Measurements from ENCODE around the gene RALGAPA2. TPM values are rescaled to one million over a fixed set of nuclear protein-coding genes. Genes with fewer than 3 reads are reported as not detected.

RALGAPA2 gene
- total and polyA plus RNA-seq, 2 experiments from 2014 or later: 13.1 to 43.4 TPM

DNA sequence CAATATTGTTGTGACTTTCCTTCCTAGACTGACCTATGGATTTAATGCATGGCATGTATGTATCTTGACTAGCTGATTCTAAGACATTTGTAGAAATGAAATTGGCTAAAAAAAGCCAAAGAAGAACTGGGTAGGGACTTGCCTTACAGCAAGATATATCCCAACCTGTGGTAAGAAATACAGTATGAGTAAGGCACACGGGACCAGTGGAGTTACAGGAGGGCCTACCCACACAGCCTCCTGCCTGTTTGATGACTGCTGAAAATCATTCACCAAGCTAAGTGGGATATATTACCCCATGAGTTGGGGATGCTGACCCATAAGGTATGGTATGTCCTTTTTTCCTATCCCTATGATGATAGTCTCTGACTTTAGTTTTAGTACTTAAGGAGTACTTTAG lies 232.3 kb downstream of the RALGAPA2 start:
- TF ChIP-seq, protein P1, sequence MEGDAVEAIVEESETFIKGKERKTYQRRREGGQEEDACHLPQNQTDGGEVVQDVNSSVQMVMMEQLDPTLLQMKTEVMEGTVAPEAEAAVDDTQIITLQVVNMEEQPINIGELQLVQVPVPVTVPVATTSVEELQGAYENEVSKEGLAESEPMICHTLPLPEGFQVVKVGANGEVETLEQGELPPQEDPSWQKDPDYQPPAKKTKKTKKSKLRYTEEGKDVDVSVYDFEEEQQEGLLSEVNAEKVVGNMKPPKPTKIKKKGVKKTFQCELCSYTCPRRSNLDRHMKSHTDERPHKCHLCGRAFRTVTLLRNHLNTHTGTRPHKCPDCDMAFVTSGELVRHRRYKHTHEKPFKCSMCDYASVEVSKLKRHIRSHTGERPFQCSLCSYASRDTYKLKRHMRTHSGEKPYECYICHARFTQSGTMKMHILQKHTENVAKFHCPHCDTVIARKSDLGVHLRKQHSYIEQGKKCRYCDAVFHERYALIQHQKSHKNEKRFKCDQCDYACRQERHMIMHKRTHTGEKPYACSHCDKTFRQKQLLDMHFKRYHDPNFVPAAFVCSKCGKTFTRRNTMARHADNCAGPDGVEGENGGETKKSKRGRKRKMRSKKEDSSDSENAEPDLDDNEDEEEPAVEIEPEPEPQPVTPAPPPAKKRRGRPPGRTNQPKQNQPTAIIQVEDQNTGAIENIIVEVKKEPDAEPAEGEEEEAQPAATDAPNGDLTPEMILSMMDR (conservative IDR thresholded peaks at IDR 0.05; ENCODE audit: low read depth in 2 of 2): no peak
- TF ChIP-seq, protein P2, sequence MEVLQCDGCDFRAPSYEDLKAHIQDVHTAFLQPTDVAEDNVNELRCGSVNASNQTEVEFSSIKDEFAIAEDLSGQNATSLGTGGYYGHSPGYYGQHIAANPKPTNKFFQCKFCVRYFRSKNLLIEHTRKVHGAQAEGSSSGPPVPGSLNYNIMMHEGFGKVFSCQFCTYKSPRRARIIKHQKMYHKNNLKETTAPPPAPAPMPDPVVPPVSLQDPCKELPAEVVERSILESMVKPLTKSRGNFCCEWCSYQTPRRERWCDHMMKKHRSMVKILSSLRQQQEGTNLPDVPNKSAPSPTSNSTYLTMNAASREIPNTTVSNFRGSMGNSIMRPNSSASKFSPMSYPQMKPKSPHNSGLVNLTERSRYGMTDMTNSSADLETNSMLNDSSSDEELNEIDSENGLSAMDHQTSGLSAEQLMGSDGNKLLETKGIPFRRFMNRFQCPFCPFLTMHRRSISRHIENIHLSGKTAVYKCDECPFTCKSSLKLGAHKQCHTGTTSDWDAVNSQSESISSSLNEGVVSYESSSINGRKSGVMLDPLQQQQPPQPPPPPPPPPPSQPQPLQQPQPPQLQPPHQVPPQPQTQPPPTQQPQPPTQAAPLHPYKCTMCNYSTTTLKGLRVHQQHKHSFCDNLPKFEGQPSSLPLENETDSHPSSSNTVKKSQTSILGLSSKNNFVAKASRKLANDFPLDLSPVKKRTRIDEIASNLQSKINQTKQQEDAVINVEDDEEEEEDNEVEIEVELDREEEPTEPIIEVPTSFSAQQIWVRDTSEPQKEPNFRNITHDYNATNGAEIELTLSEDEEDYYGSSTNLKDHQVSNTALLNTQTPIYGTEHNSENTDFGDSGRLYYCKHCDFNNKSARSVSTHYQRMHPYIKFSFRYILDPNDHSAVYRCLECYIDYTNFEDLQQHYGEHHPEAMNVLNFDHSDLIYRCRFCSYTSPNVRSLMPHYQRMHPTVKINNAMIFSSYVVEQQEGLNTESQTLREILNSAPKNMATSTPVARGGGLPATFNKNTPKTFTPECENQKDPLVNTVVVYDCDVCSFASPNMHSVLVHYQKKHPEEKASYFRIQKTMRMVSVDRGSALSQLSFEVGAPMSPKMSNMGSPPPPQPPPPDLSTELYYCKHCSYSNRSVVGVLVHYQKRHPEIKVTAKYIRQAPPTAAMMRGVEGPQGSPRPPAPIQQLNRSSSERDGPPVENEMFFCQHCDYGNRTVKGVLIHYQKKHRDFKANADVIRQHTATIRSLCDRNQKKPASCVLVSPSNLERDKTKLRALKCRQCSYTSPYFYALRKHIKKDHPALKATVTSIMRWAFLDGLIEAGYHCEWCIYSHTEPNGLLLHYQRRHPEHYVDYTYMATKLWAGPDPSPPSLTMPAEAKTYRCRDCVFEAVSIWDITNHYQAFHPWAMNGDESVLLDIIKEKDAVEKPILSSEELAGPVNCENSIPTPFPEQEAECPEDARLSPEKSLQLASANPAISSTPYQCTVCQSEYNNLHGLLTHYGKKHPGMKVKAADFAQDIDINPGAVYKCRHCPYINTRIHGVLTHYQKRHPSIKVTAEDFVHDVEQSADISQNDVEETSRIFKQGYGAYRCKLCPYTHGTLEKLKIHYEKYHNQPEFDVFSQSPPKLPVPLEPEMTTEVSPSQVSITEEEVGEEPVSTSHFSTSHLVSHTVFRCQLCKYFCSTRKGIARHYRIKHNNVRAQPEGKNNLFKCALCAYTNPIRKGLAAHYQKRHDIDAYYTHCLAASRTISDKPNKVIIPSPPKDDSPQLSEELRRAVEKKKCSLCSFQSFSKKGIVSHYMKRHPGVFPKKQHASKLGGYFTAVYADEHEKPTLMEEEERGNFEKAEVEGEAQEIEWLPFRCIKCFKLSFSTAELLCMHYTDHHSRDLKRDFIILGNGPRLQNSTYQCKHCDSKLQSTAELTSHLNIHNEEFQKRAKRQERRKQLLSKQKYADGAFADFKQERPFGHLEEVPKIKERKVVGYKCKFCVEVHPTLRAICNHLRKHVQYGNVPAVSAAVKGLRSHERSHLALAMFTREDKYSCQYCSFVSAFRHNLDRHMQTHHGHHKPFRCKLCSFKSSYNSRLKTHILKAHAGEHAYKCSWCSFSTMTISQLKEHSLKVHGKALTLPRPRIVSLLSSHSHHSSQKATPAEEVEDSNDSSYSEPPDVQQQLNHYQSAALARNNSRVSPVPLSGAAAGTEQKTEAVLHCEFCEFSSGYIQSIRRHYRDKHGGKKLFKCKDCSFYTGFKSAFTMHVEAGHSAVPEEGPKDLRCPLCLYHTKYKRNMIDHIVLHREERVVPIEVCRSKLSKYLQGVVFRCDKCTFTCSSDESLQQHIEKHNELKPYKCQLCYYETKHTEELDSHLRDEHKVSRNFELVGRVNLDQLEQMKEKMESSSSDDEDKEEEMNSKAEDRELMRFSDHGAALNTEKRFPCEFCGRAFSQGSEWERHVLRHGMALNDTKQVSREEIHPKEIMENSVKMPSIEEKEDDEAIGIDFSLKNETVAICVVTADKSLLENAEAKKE (CRISPR knock-in tag; IDR thresholded peaks at IDR 0.05): no peak
- no peak for TF ChIP-seq EZH2phosphoT487 (IDR thresholded peaks at IDR 0.05; ENCODE audit: unreplicated experiment)
- TF ChIP-seq NANOG (IDR thresholded peaks at IDR 0.05; ENCODE audit: borderline replicate concordance): no peak
- no peak for TF ChIP-seq POLR2AphosphoS5 (IDR thresholded peaks at IDR 0.05; ENCODE audit: low read depth)
- no peak for TF ChIP-seq JUNB (IDR thresholded peaks at IDR 0.05; ENCODE audit: unreplicated experiment)
- H3K27ac Mint-ChIP-seq: no peak overlapping the region
- H3K9me3 Mint-ChIP-seq: no peaks in the 10 kb centered on the region
- Histone ChIP-seq H3K79me2 (replicated peaks; ENCODE audit: insufficient read depth) (no peaks in the 10 kb centered on the region), H3K27ac (ENCODE audit: low read depth) (no peak overlapping the region), H3K4me1 (ENCODE audit: insufficient read depth) (peaks cover 17% of the 10 kb centered on the region), H3K4me3 (no peak overlapping the region), H3K36me3 (ENCODE audit: insufficient read depth) (no peaks in the 10 kb centered on the region), H3K9me2 (ENCODE audit: insufficient read depth) (no peaks in the 10 kb centered on the region), H3F3A (replicated peaks; ENCODE audit: low read depth) (no peaks in the 10 kb centered on the region), H4K20me1 (replicated peaks; ENCODE audit: insufficient read depth) (no peaks in the 10 kb centered on the region), H2AFZ (no peak overlapping the region), H3K27me3 (ENCODE audit: insufficient read depth) (no peaks in the 10 kb centered on the region), H3K4me2 (no peak overlapping the region)
- ATAC-seq (no peak), DNase-seq (ENCODE audit: low spot score) (no peak)
- H3K4me3 Mint-ChIP-seq: no peak overlapping the region
- no peaks in the 10 kb centered on the region for H3K27me3 Mint-ChIP-seq (ENCODE audit: insufficient read depth, low read depth, poor library complexity)
- H3K4me1 Mint-ChIP-seq: peaks cover 16% of the 10 kb centered on the region
- H3K36me3 Mint-ChIP-seq (ENCODE audit: low read depth): no peaks in the 10 kb centered on the region
